ENCODE data around the gene EDN1. TPM values are rescaled to one million over a fixed set of nuclear protein-coding genes. Genes with fewer than 3 reads are reported as not detected.

EDN1 gene
- total RNA-seq, 1 donor from 2014 or later: 2.7 TPM

DNA sequence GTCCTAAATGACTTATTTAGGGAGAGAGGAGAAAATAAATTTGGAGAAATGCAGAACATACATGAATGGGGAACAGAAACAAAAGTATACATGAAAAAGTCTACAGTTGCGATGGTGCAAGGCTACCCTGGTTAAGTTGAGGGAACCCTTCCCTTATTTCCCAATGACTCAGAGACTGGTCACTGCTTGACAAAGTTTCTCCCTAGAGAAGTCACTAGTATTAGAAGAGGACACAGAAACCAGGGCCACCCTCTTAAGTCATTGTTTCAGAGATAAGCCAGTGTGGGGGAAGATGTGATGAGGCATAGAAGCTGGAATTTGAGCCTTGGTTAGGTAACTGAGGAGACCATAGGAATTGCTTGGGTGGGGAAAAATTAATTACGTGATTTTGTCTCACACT lies 24.4 kb upstream of the EDN1 start:
- ATAC-seq: no peak
- intact Hi-C loops (cut with micrococcal nuclease): no loop called here
- no peak for DNase-seq

GRCh38 chr6:12266571-12266970 lies 23.6 kb upstream of the EDN1 start:
- ATAC-seq (no peak), DNase-seq (no peak)
- intact Hi-C loops (cut with micrococcal nuclease): no loop called here

GRCh38 chr6:12269110-12269509 lies 21.1 kb upstream of the EDN1 start:
- DNase-seq: no peak
- no peak for ATAC-seq
- intact Hi-C loops (cut with micrococcal nuclease): no loop called here

DNA sequence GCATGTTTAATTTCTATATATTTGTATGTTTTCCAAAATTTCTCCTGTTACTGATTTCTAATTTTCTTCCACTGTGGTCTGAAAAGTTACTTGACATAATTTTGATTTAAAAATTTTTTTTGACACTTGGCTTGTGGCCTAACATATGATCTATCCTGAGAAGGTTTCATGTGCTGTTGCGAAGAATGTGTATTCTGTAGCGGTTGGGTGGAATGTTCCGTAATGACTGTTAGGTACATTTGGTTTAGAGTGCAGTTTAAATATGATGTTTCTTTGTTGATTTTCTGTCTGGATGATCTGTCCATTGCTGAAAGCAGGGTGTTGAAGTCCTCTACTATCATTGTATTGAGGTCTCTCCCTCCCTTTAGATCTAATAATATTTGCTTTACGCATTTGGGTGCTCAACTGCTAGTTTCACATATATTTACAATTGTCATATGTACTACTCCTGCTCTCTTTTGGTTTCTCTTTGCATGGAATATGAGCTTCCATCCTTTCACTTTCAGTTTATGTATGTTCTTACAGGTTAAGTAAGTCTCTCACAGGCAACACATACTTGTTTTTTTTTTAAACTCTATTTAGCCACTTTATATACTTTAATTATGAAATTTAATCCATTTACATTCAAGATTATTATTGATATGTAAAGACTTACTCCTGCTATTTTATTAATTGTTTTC lies 19.5 kb upstream of the EDN1 start:
- no peak for DNase-seq
- intact Hi-C loops (cut with micrococcal nuclease): no loop called here
- ATAC-seq: no peak

GRCh38 chr6:12271594-12271993 lies 18.6 kb upstream of the EDN1 start:
- no peak for DNase-seq
- intact Hi-C loops (cut with micrococcal nuclease): no loop called here
- ATAC-seq: no peak

DNA sequence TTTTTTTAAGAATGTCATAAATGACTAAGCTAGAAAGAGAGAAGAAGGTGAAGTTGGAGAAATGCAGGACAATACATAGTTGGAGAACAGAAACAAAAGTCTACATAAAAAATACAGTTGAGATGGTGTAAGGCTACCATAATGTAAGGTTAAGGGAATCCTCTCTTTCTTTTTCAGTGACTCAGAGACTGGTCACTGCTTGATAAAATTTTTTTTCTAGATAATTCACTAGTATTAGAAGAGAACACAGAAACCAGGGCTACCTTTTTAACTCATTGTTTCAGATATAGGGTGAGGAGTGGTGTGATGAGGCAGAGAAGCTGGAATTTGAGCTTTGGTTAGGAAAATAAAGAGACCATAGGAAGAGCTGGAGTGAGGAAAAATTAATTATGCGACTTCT lies 18.2 kb upstream of the EDN1 start:
- ATAC-seq (no peak), DNase-seq (no peak)
- intact Hi-C loops (cut with micrococcal nuclease): no loop called here

GRCh38 chr6:12275107-12275506 lies 15.1 kb upstream of the EDN1 start:
- DNase-seq (no peak), ATAC-seq (no peak)
- intact Hi-C loops (cut with micrococcal nuclease): no loop called here

DNA sequence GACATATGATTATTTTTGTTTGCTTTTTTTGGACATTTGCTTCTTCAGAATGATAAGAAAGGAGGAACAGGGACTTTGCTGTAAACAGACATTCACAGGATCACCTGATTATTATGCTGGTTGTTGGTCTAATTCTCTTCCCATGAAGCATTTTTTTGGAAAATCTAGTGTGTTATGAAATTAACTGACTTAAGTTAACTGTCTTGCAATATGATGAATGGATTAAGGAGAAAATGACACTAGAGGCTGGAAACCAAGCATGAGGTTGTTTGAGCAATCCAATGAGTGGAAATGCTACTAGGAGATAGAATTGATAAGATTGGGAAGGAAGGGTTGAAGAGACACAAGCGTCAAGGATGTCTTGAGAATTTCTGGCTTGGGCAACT lies 13.2 kb upstream of the EDN1 start:
- DNase-seq: no peak
- no peak for ATAC-seq
- intact Hi-C loops (cut with micrococcal nuclease): no loop called here

- no peak for ATAC-seq
- intact Hi-C loops (cut with micrococcal nuclease): no loop called here
- DNase-seq: no peak
Observed at GRCh38 chr6:12277386-12277785, 12.8 kb upstream of the EDN1 start.

GRCh38 chr6:12278915-12279314 lies 11.2 kb upstream of the EDN1 start:
- intact Hi-C loops (cut with micrococcal nuclease): no loop called here
- DNase-seq: no peak
- ATAC-seq: no peak

DNA sequence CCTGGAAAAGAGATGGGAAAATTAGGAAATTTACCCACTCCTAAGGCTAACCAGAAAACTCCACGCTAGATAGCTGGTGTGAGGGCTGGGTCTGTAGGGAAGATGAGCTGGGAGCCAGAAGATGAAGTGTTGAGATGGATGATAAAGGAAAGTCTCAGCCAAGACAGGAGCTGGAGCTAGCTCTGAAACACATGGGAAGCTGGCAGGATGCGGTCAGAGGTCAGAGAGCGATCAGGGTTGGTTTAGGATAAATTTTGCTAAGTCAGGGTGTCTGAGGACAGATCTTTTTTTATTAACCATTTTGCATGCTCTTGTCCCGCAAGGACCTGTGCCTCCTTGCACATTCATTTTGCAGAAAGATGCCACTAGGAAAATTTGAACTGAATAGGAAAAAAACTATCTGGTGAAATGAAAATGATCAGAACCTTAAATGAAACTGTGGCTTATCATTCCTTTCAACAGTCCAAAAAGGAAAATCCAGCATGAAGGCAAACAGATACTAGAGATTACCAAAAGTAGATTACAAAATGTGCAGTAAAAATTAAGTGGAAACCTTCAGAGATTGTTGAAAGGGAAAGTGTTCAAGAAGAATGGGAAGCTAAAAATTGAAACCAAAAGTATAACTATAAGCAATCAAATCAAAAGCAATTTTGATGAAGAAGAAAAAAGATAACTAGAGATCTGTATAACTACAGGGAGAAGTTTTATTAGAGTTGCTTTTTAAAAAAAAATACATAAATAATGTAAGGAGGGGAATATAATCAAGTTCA lies 10.7 kb upstream of the EDN1 start:
- intact Hi-C loops (cut with micrococcal nuclease): no loop called here

DNA sequence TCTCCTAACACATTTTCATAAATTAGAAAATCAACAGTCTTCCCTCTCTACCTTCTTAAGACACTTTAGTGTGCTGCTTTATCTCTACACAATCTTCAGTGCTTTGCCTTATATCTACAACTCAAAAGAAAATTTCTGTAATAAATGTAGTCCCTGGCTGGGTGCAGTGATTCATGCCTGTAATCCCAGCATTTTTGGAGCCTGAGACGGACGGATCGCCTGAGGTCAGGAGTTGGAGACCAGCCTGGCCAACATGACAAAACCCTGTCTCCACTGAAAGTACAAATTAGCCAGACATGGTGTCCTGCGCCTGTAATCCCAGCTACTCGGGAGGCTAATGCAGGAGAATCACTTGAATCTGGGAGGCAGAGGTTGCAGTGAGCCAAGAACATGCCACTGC lies 9.7 kb upstream of the EDN1 start:
- intact Hi-C loops (cut with micrococcal nuclease): no loop called here
- DNase-seq (no peak), ATAC-seq (no peak)

More for the DNA sequence above, 10.7 kb upstream of the EDN1 start:
- DNase-seq (no peak), ATAC-seq (no peak)

DNA sequence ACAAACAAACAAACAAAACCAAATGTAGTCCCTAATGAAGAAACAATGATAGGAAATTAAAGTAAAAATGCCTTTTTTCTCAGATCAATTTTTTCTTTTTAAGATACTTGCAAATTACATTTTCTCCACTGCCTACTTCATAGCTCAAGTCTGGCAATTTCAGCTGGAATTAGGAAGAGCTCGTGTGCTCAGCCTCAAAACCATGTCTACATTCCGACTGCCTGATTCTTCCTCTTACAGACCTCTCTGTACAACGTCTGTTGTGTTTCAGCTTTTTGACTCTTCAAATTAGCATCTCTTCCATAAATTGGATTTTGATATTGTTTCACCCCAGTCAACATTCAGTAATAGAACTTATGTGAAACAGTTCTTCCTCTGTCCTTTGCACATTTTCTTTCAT lies 9.3 kb upstream of the EDN1 start:
- DNase-seq: no peak
- no peak for ATAC-seq
- intact Hi-C loops (cut with micrococcal nuclease): no loop called here

GRCh38 chr6:12283904-12284303 lies 6.3 kb upstream of the EDN1 start:
- ATAC-seq: no peak
- no peak for DNase-seq
- intact Hi-C loops (cut with micrococcal nuclease): no loop called here

- no peak for DNase-seq
- ATAC-seq: no peak
- intact Hi-C loops (cut with micrococcal nuclease): no loop called here
Observed at GRCh38 chr6:12286373-12287110, 3.6 kb upstream of the EDN1 start.

DNA sequence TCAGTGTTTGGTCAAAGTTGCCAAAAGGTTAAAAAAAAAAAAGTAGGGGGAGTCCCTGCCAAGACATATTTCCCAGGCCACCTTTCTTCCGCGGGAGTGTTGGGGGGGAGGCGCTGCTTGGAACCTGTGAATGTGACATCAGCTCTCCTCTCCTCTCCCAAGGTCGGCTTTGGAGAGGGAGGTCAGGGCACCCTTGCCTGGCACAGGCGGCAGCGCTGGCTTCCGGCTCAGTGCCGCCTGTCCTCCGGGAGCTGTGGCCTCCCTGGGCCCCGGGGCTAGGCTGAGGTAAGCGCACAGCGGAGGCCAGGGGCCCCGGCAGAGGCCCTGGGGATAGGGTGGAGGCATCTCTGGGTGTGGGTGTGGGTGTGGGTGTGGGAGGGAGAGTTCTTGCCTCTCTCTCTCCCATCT lies 1.9 kb upstream of the EDN1 start:
- intact Hi-C loops (cut with micrococcal nuclease): loop anchor here (2.0 kb wide), 1 partner anchor 317 kb away; no protein-coding TSS in a partner anchor
- DNase-seq (no peak), ATAC-seq (no peak)

- intact Hi-C loops (cut with micrococcal nuclease): loop anchor here (2.0 kb wide), 1 partner anchor 316 kb away; no protein-coding TSS in a partner anchor
- ATAC-seq (no peak), DNase-seq (no peak)
Observed at GRCh38 chr6:12288914-12289313, 1.2 kb upstream of the EDN1 start.

DNA sequence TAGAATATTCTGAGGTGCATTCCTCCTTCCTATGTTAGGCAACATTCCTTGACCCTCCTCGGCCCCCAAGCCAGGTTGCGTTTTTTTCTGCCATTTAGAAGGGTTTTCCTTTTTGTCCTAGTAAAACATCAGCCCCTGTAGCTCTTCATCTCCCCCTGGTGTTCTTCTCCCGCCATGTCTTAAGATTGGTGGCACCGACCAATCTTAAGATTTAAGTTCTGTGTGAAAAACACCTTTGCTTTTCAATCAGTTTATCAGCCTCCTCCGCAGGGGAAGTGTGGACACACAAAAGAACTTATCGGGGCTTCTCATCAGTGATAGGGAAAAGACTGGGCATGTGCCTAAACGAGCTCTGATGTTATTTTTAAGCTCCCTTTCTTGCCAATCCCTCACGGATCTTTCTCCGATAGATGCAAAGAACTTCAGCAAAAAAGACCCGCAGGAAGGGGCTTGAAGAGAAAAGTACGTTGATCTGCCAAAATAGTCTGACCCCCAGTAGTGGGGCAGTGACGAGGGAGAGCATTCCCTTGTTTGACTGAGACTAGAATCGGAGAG lies 719 bp upstream of the EDN1 start:
- ATAC-seq: peak; percentile 68
- no peak for DNase-seq
- intact Hi-C loops (cut with micrococcal nuclease): loop anchor here (2.0 kb wide), 1 partner anchor 315 kb away; no protein-coding TSS in a partner anchor

GRCh38 chr6:12291071-12291838 lies 1.1 kb downstream of the EDN1 start:
- ATAC-seq: no peak
- intact Hi-C loops (cut with micrococcal nuclease): no loop called here
- DNase-seq: no peak

Data from left ventricle myocardium superior (tissue), 1 donor.